ENCODE results near the gene EFCAB8.

DNA sequence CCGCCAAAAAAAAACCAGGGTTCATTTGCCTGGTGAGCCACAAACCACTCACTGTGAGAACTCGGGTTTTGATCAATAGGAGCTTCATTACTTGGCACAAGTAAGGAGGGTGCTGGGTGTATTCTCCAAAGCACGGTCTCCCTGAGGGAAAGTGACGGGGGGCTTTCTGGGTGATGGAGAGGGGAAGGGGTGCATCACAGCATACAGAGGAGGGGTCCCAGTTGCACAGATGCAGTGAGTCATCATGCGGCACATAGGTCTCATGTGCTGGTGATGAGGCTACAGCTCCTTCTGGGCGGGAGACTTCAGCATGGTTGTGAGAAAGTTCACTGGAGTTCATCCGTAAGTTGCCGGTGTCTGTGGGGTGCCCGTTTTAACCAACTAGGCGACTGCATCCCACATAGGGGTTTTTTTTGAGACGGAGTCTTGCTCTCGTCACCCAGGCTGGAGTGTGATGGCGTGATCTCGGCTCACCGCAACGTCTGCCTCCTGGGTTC is 109.3 kb downstream of the EFCAB8 start:
- TF ChIP-seq TCF12 (IDR thresholded peaks at IDR 0.05; ENCODE audit: low read depth) (no peak), CEBPB (IDR thresholded peaks at IDR 0.05) (no peak), EGR1 (IDR thresholded peaks at IDR 0.05) (no peak), TAF1 (IDR thresholded peaks at IDR 0.05; ENCODE audit: low read depth) (no peak)
- TF ChIP-seq, protein P1, sequence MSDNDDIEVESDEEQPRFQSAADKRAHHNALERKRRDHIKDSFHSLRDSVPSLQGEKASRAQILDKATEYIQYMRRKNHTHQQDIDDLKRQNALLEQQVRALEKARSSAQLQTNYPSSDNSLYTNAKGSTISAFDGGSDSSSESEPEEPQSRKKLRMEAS (IDR thresholded peaks at IDR 0.05), result no peak
- TF ChIP-seq, protein P2, sequence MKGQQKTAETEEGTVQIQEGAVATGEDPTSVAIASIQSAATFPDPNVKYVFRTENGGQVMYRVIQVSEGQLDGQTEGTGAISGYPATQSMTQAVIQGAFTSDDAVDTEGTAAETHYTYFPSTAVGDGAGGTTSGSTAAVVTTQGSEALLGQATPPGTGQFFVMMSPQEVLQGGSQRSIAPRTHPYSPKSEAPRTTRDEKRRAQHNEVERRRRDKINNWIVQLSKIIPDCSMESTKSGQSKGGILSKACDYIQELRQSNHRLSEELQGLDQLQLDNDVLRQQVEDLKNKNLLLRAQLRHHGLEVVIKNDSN (IDR thresholded peaks at IDR 0.05), result no peak

Data from Ishikawa (cell line).